GM10847 (cell line): ENCODE data around the gene TNNI3.

Experiments used
- POLR2A ChIP-seq: IDR thresholded peaks from 2 replicates; pipeline ENCODE4 v1.6.1; 2011; ENCODE audit not compliant: insufficient read length; ENCODE audit errors: extremely low read depth

TNNI3 gene

GRCh38 chr19:55175117-55175867, 17.8 kb upstream of the TNNI3 start:
- no peak for TF ChIP-seq POLR2A

GRCh38 chr19:55174425-55175116, 17.0 kb upstream of the TNNI3 start:
- no peak for TF ChIP-seq POLR2A

GRCh38 chr19:55173714-55174409, 16.3 kb upstream of the TNNI3 start:
- TF ChIP-seq POLR2A = no peak

- no peak for TF ChIP-seq POLR2A
These were observed 15.7 kb upstream of the TNNI3 start for GRCh38 chr19:55173186-55173713.

GRCh38 chr19:55172741-55173140, 15.2 kb upstream of the TNNI3 start:
- TF ChIP-seq POLR2A = no peak

- no peak for TF ChIP-seq POLR2A
These were observed 13.9 kb upstream of the TNNI3 start for GRCh38 chr19:55171440-55171839.

GRCh38 chr19:55169136-55169535, 11.6 kb upstream of the TNNI3 start:
- TF ChIP-seq POLR2A = no peak

GRCh38 chr19:55166530-55167268, 9.2 kb upstream of the TNNI3 start, which contains the start of gene DNAAF3:
Gene DNAAF3, minus strand, starts transcription at chr19:55166613. Its CDS starts 200 bp downstream, at chr19:55166413.
- TF ChIP-seq POLR2A = no peak

- no peak for TF ChIP-seq POLR2A
These were observed 8.5 kb upstream of the TNNI3 start for GRCh38 chr19:55165952-55166529.

GRCh38 chr19:55161571-55162322, 4.2 kb upstream of the TNNI3 start:
- TF ChIP-seq POLR2A = no peak

- TF ChIP-seq POLR2A = no peak
These were observed 3.4 kb upstream of the TNNI3 start for GRCh38 chr19:55160986-55161365.

- TF ChIP-seq POLR2A = no peak
These were observed 2.8 kb upstream of the TNNI3 start for GRCh38 chr19:55160128-55160985.
